Type B pancreatic cell (in vitro differentiated cells): ENCODE measurements around the gene SBK3. TPM values are rescaled to one million over a fixed set of nuclear protein-coding genes. Genes with fewer than 3 reads are reported as not detected.
"Not testable (repeated sequence)": the region's sequence is repeated elsewhere in the genome, so short reads cannot be mapped to it uniquely, and the experiment has no call there.

Source experiments
- DNase-seq: peaks from one replicate; pipeline ENCODE4 v3.0.0; 2021; ENCODE audit warnings: mixed read lengths; ENCODE audit not compliant: unreplicated experiment; ENCODE audit errors: extremely low spot score
- H3K27ac Mint-ChIP-seq: 2 replicates; pipeline ENCODE4 v1.8.0; 2021; ENCODE audit warnings: mild to moderate bottlenecking, mixed read lengths
- H3K27me3 Mint-ChIP-seq: 2 replicates; pipeline ENCODE4 v1.8.0; 2021; ENCODE audit warnings: mixed read lengths
- H3K36me3 Mint-ChIP-seq: 2 replicates; pipeline ENCODE4 v1.8.0; 2021; ENCODE audit warnings: mixed read lengths
- H3K4me1 Mint-ChIP-seq: one replicate; pipeline ENCODE4 v1.8.0; 2021; ENCODE audit warnings: mixed read lengths; ENCODE audit not compliant: unreplicated experiment
- H3K4me3 Mint-ChIP-seq: 2 replicates; pipeline ENCODE4 v1.8.0; 2021; ENCODE audit warnings: mild to moderate bottlenecking, mixed read lengths
- H3K9me3 Mint-ChIP-seq: 2 replicates; pipeline ENCODE4 v1.8.0; 2021; ENCODE audit warnings: mixed read lengths
- total RNA-seq: library from RNA; stranded (reverse); gene quantifications from 2 replicates; pipeline ENCODE4 v1.2.1, GENCODE V29; 2021; ENCODE audit warnings: low replicate concordance
- TF ChIP-seq, protein P1 (sequence below): fragments of 200-600 bp; sonication (generic); conservative IDR thresholded peaks from 2 replicates; pipeline ENCODE4 v1.5.0; 2021; ENCODE audit warnings: antibody characterized with exemption, mild to moderate bottlenecking

The SBK3 gene
- total RNA-seq, 1 donor from 2014 or later: 0.24 TPM

GRCh38 chr19:55500368-55500952, 44.9 kb downstream of the SBK3 start:
- Mint-ChIP-seq H3K27ac (no peak overlapping the region), H3K9me3 (no peaks in the 10 kb centered on the region), H3K4me1 (peaks cover 6% of the 10 kb centered on the region), H3K36me3 (no peaks in the 10 kb centered on the region), H3K4me3 (no peak overlapping the region), H3K27me3 (peaks cover 16% of the 10 kb centered on the region)
- TF ChIP-seq, protein P1, sequence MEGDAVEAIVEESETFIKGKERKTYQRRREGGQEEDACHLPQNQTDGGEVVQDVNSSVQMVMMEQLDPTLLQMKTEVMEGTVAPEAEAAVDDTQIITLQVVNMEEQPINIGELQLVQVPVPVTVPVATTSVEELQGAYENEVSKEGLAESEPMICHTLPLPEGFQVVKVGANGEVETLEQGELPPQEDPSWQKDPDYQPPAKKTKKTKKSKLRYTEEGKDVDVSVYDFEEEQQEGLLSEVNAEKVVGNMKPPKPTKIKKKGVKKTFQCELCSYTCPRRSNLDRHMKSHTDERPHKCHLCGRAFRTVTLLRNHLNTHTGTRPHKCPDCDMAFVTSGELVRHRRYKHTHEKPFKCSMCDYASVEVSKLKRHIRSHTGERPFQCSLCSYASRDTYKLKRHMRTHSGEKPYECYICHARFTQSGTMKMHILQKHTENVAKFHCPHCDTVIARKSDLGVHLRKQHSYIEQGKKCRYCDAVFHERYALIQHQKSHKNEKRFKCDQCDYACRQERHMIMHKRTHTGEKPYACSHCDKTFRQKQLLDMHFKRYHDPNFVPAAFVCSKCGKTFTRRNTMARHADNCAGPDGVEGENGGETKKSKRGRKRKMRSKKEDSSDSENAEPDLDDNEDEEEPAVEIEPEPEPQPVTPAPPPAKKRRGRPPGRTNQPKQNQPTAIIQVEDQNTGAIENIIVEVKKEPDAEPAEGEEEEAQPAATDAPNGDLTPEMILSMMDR: no peak
- no peak for DNase-seq

DNA sequence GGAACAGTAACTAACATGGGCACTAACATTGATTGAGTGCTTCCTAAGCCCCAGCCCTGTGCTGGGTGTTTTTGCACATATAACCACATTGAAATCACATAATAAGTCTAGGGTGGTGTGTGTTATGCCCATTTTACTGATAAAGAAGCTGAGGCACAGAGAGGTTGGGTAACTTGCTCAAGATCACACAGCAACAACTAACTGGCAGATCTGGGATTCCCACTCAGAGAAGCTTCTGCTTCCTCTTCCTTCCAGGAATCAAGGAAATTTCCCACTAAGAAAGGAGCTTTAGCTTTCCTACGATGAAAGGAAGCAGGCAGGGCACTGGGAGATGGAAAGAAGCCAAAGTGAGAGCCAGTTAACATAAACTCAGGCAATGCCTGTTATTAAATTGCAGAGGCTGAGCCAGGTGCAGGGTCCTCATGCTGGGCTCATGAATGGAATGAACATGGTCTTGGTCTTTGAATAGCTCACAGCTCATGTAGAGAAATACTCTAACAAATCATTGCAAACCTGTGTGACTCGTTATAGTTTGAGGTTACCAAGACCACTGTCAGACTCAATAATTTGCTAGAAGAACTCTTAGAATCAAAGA, 47.0 kb downstream of the SBK3 start:
- no peak for DNase-seq
- H3K4me1 Mint-ChIP-seq: peaks cover 8% of the 10 kb centered on the region
- no peaks in the 10 kb centered on the region for H3K36me3 Mint-ChIP-seq
- TF ChIP-seq, protein P1: no peak
- H3K27ac Mint-ChIP-seq: no peak overlapping the region
- H3K27me3 Mint-ChIP-seq: peaks cover 14% of the 10 kb centered on the region
- no peak overlapping the region for H3K4me3 Mint-ChIP-seq
- H3K9me3 Mint-ChIP-seq: no peaks in the 10 kb centered on the region

DNA sequence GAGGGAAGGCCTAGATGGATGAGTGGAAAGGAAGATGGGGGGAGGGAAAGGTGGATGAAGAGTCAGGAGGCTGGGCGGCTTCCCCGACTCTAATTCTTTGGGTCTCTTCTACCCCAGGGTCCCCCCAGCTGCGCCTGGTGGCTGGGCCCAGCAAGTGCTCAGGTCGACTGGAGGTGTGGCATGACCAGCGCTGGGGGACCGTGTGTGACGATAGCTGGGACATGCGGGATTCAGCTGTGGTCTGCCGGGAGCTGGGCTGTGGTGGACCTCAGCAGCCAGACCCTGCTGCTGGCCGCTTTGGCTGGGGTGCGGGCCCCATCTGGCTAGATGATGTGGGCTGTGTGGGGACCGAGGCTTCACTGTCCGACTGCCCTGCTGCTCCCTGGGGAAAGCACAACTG, 47.6 kb downstream of the SBK3 start:
- H3K4me1 Mint-ChIP-seq: peaks cover 8% of the 10 kb centered on the region
- H3K9me3 Mint-ChIP-seq: no peaks in the 10 kb centered on the region
- peaks cover 11% of the 10 kb centered on the region for H3K27me3 Mint-ChIP-seq
- no peak overlapping the region for H3K4me3 Mint-ChIP-seq
- no peak overlapping the region for H3K27ac Mint-ChIP-seq
- no peaks in the 10 kb centered on the region for H3K36me3 Mint-ChIP-seq
- DNase-seq: no peak
- TF ChIP-seq, protein P1: no peak

- not testable (repeated sequence) for H3K36me3 Mint-ChIP-seq, H3K9me3 Mint-ChIP-seq, H3K27ac Mint-ChIP-seq, DNase-seq, H3K4me3 Mint-ChIP-seq
- Mint-ChIP-seq H3K4me1 (peaks cover 12% of the 10 kb centered on the region), H3K27me3 (peaks cover 10% of the 10 kb centered on the region)
Measured at GRCh38 chr19:55496820-55497219, 48.5 kb downstream of the SBK3 start.

DNA sequence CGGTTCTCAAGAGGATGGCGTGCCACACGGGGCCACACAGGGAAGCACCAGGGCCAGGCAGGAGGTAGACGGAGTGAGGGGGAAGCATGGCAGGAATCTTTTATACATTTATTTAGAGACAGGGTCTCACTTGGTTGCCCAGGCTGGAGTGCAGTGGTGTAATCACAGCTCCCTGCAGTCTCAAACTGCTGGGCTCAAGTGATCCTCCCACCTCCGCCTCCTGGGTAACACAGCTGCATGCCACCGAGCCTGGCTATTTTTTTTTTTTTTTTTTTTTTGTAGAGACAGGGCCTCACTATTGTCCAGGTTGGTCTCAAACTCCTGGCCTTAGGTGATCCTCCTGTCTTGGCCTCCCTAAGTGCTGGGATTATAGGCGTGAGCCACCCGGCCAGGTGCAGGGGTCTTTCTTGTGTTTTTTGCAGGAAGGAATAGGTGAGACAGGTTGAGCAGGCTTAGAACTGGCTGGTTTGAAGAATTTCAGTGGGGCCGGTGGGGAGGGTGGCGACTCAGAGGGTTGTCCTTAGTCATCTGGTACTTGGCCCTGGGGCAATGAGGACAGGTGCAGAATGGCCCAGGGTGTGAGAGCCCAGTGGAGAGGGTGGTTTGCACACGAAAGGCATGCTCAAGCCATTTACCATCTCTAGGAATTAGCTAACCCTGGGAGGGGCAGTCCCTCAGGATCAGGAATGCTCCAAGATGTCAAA, 49.5 kb downstream of the SBK3 start:
- Mint-ChIP-seq H3K27me3 (peaks cover 10% of the 10 kb centered on the region), H3K27ac (peak overlapping the region; percentile 79)
- DNase-seq: no peak

More for the DNA sequence above, 49.5 kb downstream of the SBK3 start:
- Mint-ChIP-seq H3K4me3 (peak overlapping the region; percentile 28), H3K9me3 (no peaks in the 10 kb centered on the region), H3K36me3 (no peaks in the 10 kb centered on the region), H3K4me1 (peaks cover 12% of the 10 kb centered on the region)
- TF ChIP-seq, protein P1: no peak
